LoVo (cell line): ENCODE data around the gene RAD51B.
A peak's percentile ranks its signal among the peaks of the same experiment; 100 is the strongest.

Source experiments
- DNase-seq: peaks from one replicate; pipeline ENCODE4 v3.0.0-alpha.2; 2016; ENCODE audit warnings: low spot score

The RAD51B gene

DNA sequence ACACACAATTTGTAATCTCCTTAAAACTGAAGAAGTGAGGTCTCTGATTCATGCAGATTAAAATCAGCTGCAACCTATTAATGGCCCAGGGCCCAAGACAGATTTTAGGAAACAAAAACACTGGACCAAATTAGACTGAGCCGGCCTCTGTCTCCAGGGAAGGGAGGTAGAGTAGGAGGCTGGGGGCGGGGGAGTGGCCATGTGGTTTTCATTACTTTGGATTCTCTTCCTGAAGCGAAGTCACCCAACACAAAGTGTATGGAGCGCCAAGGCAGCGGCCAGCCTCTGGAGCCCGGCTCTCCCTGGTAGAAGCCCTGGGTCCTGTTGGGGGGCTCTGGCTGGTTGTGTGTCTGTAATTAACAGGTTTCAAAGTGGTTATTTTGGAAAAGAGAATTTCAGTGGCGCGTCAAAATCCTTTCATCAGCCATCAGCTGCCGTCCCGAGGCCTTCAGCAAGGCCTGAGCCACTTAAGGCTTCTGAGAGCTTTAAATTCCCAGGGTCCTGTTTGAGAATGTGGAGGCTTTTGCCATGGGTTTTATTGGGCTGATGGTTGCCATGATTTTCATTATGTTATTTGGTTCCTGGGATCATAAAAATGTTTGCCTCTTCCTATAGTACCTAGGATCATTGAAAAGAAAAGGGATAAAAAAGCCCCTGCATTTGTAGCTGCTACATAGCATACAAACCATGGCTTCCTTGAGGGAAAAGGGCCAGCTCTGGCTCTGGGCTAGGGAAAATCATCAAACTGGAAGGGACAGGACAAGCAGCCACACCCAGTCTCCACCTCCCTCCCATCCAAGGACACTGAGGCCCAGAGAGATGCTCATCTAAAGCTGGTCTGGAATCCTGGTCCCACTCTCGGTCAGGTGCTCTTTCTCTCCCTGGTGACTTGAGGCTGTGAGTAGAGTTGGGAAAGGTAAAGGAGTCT, 690.9 kb downstream of the RAD51B start:
- DNase-seq, result no peak

DNA sequence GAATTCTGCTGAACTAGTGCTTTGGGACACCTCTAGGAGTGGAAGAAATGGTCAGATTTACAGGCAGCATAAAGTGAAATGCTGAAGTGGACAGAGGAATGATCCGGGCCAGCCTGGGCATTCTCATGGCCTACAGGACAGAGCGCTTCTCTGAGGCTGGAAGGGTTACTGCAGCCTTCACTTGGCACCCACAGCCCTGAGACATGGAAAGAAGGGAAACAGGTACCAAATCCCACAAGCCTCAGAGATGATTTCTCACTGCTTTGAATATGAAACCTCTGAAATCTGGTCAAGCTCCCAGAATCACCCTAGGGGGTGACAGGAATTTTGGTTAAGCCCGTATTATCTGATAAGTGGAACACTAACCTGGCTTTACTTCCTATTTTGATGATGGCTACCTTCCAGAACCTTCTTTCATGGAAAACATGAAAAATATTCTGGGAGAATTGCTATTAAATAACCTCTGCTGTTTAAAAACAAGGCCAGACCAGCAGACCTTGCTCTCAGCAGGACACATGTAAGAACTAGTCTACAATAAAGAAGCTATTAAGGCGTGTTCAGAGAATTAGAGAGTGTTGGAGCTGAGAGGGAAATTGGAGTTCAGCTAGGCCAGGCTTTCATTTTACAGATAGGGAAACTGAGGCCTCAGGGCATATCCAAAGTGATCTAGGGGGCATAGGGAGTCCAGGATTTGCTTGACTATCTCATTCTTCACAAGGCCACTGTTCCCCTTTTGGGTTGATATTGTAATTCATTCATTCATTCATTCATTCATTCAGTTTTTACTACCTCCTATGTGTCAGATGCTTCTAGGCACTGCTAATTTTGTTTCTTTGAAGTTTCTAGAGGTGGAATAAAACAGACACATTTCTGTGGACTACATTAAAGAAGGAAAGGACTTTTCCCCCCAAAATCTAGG, 691.8 kb downstream of the RAD51B start:
- no peak for DNase-seq

- DNase-seq, result no peak
Measured at GRCh38 chr14:68512088-68512487, 692.5 kb downstream of the RAD51B start.

- DNase-seq, result no peak
Measured at GRCh38 chr14:68513137-68513536, 693.6 kb downstream of the RAD51B start.

DNA sequence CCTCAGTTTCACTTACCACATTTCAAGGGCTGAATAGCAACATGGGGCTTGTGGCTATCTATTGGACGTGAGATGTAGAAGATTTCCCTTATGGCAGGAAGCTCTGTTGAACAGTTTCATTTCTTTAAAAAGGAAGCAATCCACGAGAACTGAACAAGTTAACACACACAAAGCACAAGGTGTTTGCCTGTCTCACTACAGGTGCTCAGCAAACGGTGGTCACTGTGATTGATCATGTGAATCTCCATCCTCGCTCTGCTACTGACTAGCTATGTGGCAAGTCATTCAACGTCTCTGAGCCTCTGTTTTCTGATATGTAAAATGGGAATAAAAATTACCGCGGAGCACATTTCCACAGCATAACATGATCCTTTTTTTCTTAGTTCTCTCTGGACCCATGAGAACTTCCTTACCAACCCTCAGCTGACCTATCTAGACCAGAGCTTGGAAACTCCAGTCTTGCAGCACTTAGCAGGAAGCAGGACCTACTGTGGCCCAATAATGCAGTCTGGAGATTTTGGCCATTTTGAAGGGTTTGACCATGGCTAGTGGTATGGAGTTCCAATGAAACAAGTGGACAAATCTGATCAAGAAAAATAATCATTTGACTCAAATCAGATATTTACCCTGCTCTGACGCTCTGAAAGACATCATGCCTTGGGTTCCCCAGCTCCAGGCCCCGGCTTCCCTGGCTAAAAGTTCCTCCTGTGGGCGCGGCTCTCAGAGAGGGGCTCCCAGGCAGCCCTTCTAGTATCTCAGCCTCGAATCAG, 694.4 kb downstream of the RAD51B start:
- no peak for DNase-seq

DNA sequence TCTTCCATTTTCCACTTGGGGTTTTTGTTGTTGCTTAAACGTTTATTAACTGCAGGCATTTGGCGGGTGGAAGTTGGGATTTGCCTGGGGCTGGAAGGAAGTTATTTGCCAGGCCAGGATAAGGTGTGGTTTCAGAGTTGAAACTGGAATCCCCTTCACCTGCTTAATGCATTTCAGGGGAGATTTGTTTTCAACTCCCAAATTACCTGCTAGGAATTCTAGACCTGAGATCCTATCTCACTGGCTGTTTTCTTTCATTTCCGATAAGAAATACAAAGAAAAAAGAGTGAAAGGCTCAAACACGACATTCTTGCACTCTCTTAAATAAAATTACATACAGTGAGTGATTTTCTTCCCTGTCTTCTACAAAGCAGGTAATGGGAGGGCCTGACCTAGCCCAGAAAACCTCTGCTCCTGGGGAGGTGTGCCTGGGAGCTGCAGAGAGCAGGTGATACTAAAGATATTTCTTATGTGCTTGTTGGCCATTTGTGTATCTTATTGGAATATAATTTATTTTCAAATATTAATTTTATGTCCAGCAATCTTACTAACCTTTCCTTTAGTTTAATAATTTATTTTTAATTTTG, 695.1 kb downstream of the RAD51B start:
- DNase-seq, result no peak

- no peak for DNase-seq
Measured at GRCh38 chr14:68516342-68516741, 696.8 kb downstream of the RAD51B start.

- no peak for DNase-seq
Measured at GRCh38 chr14:68518166-68518565, 698.6 kb downstream of the RAD51B start.

- peak; percentile 16 for DNase-seq
Measured at GRCh38 chr14:68518761-68519670, 699.4 kb downstream of the RAD51B start.

- no peak for DNase-seq
Measured at GRCh38 chr14:68519671-68520187, 700.1 kb downstream of the RAD51B start.

GRCh38 chr14:68520637-68521556, 701.3 kb downstream of the RAD51B start:
- peak; percentile 90 for DNase-seq

DNA sequence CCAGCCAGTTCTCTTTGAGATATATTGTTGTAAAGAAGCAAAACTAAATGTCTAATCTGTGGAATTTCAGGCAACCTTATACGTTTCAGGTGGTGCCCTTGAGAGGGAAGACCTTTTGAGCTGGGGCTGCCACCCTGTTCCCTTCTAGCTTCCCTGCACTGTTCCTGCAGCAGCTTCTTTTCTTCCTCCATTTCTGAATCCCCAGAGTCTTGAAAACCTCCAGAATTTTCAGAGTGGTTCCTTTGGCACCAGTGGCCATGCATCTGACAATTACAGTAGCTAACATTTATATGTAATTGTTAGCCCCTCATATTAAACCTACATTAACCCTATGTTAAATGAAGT, 702.0 kb downstream of the RAD51B start:
- DNase-seq, result no peak

DNA sequence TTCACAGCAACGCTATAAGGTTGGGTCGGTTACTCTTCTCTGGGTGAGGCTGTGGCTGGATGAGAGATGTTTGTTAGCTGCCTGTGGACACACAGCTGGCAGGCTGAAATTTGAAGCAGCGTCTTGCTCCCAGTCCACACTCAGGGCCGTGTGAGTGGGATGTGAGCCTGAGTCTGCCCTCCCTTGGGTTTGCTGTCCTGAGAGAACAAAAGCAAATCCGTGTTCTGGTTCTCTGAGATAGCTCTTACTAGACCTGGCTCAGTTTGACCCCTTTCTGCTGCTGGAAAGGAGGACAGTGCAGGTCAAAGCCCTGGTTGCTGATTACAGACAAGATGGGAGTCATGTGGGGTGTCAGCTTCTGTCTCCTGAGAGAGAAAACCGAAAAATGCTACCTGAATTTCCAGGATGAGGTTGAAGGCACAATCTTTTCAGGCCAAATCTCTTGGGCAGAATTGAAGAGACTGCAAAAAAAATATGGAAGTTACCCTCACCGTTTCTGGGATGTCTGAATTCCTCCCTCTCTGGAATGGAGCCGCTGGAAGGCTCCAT, 702.5 kb downstream of the RAD51B start:
- DNase-seq, result no peak

- DNase-seq, result no peak
Measured at GRCh38 chr14:68522510-68523325, 703.1 kb downstream of the RAD51B start.

GRCh38 chr14:68523326-68523610, 703.7 kb downstream of the RAD51B start:
- DNase-seq, result no peak

DNA sequence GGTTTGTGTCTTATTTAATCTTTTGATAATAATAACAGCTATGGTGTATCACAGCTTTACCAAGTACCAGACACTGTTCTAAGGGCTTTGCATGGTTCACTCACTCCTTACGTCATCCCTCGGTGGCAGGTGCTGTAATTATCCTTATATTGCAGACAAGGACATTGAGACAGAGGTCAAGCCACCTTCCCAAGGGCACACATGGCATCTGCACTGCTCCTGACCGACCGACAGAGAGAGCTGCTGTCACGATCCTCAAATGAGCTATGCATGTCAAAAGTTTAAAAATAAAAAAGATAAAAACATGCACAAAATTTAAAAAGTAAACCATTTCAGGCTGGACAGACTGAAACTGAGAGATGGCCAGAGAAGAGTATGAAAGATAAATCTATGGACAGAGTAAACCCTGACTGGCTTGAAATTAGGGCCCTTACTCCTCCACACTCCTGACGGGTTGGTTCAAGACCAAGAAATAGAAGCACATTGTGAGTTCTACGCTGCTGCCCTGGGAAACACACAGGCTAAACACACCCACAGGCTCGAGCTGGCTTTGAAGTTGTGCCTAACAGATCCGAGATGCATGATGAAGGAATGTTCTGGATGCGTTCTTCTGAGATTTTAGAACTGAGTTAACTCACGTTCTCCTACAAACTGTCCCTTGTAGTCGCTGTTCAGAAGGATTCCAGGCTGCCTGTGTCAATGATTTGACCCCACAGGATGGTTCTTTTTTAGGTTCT, 704.6 kb downstream of the RAD51B start:
- DNase-seq, result no peak

DNA sequence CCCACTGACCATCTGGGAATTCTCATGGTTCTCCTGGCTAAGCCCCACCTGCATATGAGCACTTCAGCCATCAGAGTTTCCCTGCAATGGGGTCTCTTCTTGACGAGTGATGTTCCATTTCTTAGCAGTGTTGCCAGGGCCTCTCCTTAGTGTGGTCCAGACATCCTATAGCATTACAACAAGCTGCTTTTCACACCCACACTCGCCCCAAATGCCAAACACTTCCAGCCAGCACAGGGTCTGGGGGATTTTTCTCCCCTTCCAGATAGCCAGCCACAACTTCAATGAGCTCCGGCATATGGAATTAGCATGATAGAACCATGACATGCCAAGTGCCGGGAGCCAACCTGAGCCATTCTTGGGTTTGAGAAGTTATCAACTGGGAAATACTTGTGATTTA, 705.9 kb downstream of the RAD51B start:
- DNase-seq, result no peak
